ENCODE results near the gene TMEM69.

DNA sequence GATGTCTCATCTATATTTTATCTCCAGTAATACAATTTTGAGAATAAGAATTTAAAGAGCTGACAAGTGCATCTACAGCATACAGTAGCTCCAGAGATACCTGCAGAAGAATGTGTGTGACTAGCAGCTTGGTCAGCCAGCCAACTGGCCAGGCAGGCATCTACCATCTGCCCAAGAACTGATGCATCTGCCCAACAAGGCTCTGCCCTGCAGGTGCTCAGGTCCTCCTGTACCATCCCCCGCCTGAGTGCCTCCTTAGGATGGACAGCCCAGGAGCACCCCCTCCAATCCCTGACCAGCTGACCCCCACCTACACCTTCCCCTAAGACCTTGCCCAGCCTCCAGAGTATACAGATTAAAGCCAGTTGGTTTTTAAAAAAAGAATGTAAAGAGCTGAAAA, 30.3 kb downstream of the TMEM69 start:
- TF ChIP-seq MYC (IDR thresholded peaks at IDR 0.05; ENCODE audit: borderline replicate concordance, low read length): no peak
- no peak for TF ChIP-seq RAD21 (conservative IDR thresholded peaks at IDR 0.05 in 1 of 2, IDR thresholded peaks at IDR 0.05 in 1 of 2)
- TF ChIP-seq, protein P1, sequence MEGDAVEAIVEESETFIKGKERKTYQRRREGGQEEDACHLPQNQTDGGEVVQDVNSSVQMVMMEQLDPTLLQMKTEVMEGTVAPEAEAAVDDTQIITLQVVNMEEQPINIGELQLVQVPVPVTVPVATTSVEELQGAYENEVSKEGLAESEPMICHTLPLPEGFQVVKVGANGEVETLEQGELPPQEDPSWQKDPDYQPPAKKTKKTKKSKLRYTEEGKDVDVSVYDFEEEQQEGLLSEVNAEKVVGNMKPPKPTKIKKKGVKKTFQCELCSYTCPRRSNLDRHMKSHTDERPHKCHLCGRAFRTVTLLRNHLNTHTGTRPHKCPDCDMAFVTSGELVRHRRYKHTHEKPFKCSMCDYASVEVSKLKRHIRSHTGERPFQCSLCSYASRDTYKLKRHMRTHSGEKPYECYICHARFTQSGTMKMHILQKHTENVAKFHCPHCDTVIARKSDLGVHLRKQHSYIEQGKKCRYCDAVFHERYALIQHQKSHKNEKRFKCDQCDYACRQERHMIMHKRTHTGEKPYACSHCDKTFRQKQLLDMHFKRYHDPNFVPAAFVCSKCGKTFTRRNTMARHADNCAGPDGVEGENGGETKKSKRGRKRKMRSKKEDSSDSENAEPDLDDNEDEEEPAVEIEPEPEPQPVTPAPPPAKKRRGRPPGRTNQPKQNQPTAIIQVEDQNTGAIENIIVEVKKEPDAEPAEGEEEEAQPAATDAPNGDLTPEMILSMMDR (IDR thresholded peaks at IDR 0.05): no peak
- no peak for TF ChIP-seq KDM5A (IDR thresholded peaks at IDR 0.05)
- TF ChIP-seq RCOR1 (IDR thresholded peaks at IDR 0.05; ENCODE audit: low read depth, low read length): no peak
- no peak for TF ChIP-seq FOSL2 (IDR thresholded peaks at IDR 0.05)
- no peak for TF ChIP-seq FOSL2 (CRISPR knock-in tag; IDR thresholded peaks at IDR 0.05)
- no peak for TF ChIP-seq MAFK (IDR thresholded peaks at IDR 0.05; ENCODE audit: partially characterized antibody)
- TF ChIP-seq POLR2A (IDR thresholded peaks at IDR 0.05; ENCODE audit: low read length): no peak
- no peak for TF ChIP-seq EP300 (IDR thresholded peaks at IDR 0.05)

All from A549 (cell line).